Prostate gland (tissue), 2 donors: ENCODE data around the gene CDC34. TPM values are rescaled to one million over a fixed set of nuclear protein-coding genes. Genes with fewer than 3 reads are reported as not detected.

Experiments used
- DNase-seq: peaks from one replicate; pipeline ENCODE4 v3.0.0-alpha.2; 2019; ENCODE audit warnings: low spot score
- H3K27ac ChIP-seq, 2 donors: fragments of 200-600 bp; sonication (generic); 2 replicates each; pipeline ENCODE4 v1.5.1; 2017 to 2019
- H3K27me3 ChIP-seq: fragments of 200-600 bp; sonication (generic); replicated peaks from 2 replicates; pipeline ENCODE4 v1.5.1; 2019; ENCODE audit not compliant: insufficient read depth
- H3K36me3 ChIP-seq, 2 donors: fragments of 200-600 bp; sonication (generic); 1 replicate in 1 of 2; 2 replicates in 1 of 2; pipeline versions ENCODE4 v1.5.1 to v1.8.1; 2017 to 2019
- H3K4me1 ChIP-seq: fragments of 200-600 bp; sonication (generic); replicated peaks from 2 replicates; pipeline ENCODE4 v1.5.1; 2019
- H3K4me3 ChIP-seq, 2 donors: fragments of 200-600 bp; sonication (generic); 2 replicates each; pipeline ENCODE4 v1.5.1; 2017 to 2019
- H3K9me3 ChIP-seq: fragments of 200-600 bp; sonication (generic); 2 replicates; pipeline ENCODE4 v1.5.1; 2017
- CTCF ChIP-seq, 4 experiments: fragments of 200-600 bp in 2 of 4; fragments of 450-650 bp in 2 of 4; sonication (generic) in 2 of 4; IDR thresholded peaks; 1 replicate in 3 of 4; 2 replicates in 1 of 4; pipeline ENCODE4 v1.5.1; 2016 to 2019; ENCODE audit warnings: antibody characterized with exemption in 4 of 4, mild to moderate bottlenecking in 2 of 4, moderate library complexity in 2 of 4
- POLR2A ChIP-seq: fragments of 450-650 bp; IDR thresholded peaks from one replicate; pipeline ENCODE4 v1.6.1; 2016; ENCODE audit warnings: antibody characterized with exemption, mild to moderate bottlenecking
- POLR2AphosphoS5 ChIP-seq: sonication (generic); formaldehyde crosslinking; IDR thresholded peaks from one replicate; pipeline ENCODE4 v1.6.1; 2017; ENCODE audit warnings: antibody characterized with exemption
- WGBS: methylation state at CpG from one replicate; pipeline ENCODE4 v1.1.5; 2018; 5-methylcytosine and 5-hydroxymethylcytosine counted together
- intact Hi-C: fragments of 100-400 bp; cut with DNase I; formaldehyde crosslinking; loops from one replicate; pipeline ENCODE4 v1.14.2; 2022
- total RNA-seq, 2 donors: library from RNA; depleted of rRNA; stranded (reverse); fragments of >200 nt; gene quantifications; one replicate each; pipeline ENCODE4 v1.1.0, GENCODE V29; 2016

Gene CDC34
- total RNA-seq, 2 donors from 2014 or later: 93.4 to 159 TPM

GRCh38 chr19:543910-544608, 12.5 kb downstream of the CDC34 start, which contains the start of gene GZMM:
Gene GZMM (plus strand): TSS chr19:544053. CDS start chr19:544072, 19 bp downstream.
- TF ChIP-seq CTCF (IDR thresholded peaks at IDR 0.05) (no peak), POLR2AphosphoS5 (no peak)

GRCh38 chr19:547117-547516, 15.6 kb downstream of the CDC34 start:
- Histone ChIP-seq H3K9me3 (no peaks in the 10 kb centered on the region), H3K27ac (no peak overlapping the region), H3K36me3 (no peaks in the 10 kb centered on the region), H3K4me3 (no peak overlapping the region), H3K27me3 (no peaks in the 10 kb centered on the region), H3K4me1 (no peaks in the 10 kb centered on the region)
- intact Hi-C loops: no loop called here
- WGBS: 81% methylated on average over 14 of the region's 15 CpGs
- DNase-seq: no peak
- no peak for TF ChIP-seq POLR2A
- no peak for TF ChIP-seq CTCF (IDR thresholded peaks at IDR 0.05)
- TF ChIP-seq POLR2AphosphoS5: no peak

More at GRCh38 chr19:543910-544608, 12.5 kb downstream of the CDC34 start, which contains the start of gene GZMM:
- Histone ChIP-seq H3K9me3 (no peaks in the 10 kb centered on the region), H3K27ac (no peak within 1 kb of the TSS), H3K4me3 (no peak within 1 kb of the TSS), H3K4me1 (no peaks in the 10 kb centered on the region), H3K36me3 (peaks cover 0 to 12% of the 10 kb centered on the region in 2 donors), H3K27me3 (no peaks in the 10 kb centered on the region)
- WGBS: 61% methylated on average over 31 of the region's 31 CpGs
- DNase-seq: no peak
- intact Hi-C loops: no loop called here

GRCh38 chr19:547836-548720, 16.5 kb downstream of the CDC34 start:
- H3K4me1 ChIP-seq: no peaks in the 10 kb centered on the region
- 82% methylated on average over 26 of the region's 26 CpGs for WGBS
- TF ChIP-seq CTCF (IDR thresholded peaks at IDR 0.05) (no peak), POLR2A (no peak), POLR2AphosphoS5 (no peak)
- no peak for DNase-seq
- H3K9me3 ChIP-seq: no peaks in the 10 kb centered on the region
- H3K4me3 ChIP-seq: no peak overlapping the region
- H3K27me3 ChIP-seq: no peaks in the 10 kb centered on the region
- H3K27ac ChIP-seq: no peak overlapping the region
- intact Hi-C loops: no loop called here
- H3K36me3 ChIP-seq: no peaks in the 10 kb centered on the region

- Histone ChIP-seq H3K27ac (no peak overlapping the region), H3K27me3 (no peaks in the 10 kb centered on the region), H3K36me3 (no peaks in the 10 kb centered on the region), H3K4me3 (no peak overlapping the region), H3K4me1 (no peaks in the 10 kb centered on the region), H3K9me3 (no peaks in the 10 kb centered on the region)
- intact Hi-C loops: no loop called here
- WGBS: 75% methylated on average over 43 of the region's 52 CpGs
- no peak for TF ChIP-seq POLR2AphosphoS5
- TF ChIP-seq POLR2A: no peak
- TF ChIP-seq CTCF (IDR thresholded peaks at IDR 0.05): no peak
- DNase-seq: no peak
These were observed 17.6 kb downstream of the CDC34 start for GRCh38 chr19:548886-549830.
